Kidney glomerular epithelial cell (primary cell): ENCODE data around the gene AGK.
"Not testable (repeated sequence)": the region's sequence is repeated elsewhere in the genome, so short reads cannot be mapped to it uniquely, and the experiment has no call there.

ENCODE experiments used
- DNase-seq: peaks from one replicate; lab custom pipeline; 2025; lab: John Stamatoyannopoulos, UW

The AGK gene

GRCh38 chr7:141587304-141587703, 36.1 kb downstream of the AGK start:
- DNase-seq, result no peak

GRCh38 chr7:141588912-141589311, 37.7 kb downstream of the AGK start:
- DNase-seq, result no peak

DNA sequence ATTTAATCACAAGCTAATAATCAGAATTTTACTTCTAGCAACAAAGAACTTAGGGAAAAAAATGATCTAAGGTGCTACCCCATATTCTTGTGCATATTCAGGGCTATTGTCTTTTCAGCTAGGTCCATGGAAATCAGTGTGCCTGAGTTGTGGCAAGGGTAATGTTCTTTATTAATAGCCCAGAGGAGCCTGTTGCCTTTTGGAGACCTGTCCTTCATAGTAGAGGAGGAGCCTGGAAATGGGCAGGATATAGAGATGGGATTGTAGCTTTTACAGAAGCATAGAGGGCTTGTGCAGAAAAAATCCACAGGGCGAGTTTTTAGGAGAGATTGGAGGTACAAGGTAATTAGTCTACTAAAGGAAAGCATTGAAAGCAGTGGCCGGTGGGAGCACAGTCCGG, 38.9 kb downstream of the AGK start:
- DNase-seq, result no peak

GRCh38 chr7:141590666-141591065, 39.5 kb downstream of the AGK start:
- no peak for DNase-seq

GRCh38 chr7:141593134-141593533, 41.9 kb downstream of the AGK start:
- DNase-seq, result no peak

- DNase-seq, result no peak
Observed at GRCh38 chr7:141597966-141598365, 46.8 kb downstream of the AGK start.

DNA sequence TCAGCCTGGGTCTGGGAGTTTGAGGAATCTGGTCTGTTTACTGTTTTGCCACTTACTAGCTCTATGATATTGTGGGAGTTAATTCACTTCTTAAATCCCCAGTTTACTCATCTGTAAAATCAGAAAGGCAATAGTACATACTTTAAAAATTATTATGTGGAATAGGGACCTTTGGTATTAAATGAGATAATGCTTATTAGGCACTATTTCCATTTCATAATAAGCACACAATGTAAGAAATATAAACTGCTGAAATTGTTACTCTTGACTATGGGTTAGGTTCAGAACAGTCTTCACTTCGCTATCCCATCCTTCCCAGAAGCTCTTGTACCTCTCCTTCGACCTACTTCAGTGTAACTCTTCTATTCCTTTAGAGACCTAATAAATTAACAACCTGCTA, 47.2 kb downstream of the AGK start:
- DNase-seq, result no peak

DNA sequence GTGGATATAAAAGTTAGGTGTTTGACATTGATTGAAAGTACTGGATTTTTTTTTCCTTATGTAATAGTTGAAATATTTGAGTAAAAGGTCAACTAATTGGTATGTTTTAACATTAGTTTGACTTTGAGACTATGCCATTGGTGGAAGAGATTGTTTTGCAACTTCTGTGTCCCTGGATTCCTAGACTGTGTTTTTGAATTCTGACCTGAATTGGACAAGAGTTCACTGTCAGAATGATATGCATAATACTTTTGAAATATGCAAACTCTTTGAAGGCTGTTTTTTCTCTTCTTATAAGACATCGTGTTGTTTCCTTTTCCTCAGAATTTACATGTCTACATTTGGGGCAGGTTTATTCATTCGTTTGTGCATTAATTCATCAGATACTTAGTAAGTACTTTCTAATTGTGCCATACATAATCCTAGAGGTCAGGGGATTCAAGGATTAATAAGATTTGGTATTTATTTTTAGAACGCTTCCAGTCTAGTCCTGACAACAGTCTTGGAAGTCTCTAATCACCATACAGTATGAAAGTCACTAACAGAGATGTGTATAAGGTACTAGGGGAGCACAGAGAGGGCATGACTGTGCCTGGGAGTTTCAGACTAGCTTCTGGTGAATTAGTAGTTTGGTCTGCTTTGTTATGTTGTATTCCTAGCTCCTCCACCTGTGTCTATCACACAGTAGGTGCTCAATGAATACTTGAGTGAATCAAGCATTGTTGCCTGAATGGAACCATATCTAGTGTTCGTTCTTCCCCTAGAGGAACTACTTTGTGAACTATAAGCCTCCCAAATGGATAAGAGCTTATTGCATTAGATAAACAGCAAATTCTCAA, 49.2 kb downstream of the AGK start:
- no peak for DNase-seq

GRCh38 chr7:141609576-141609975, 58.4 kb downstream of the AGK start:
- DNase-seq, result no peak

GRCh38 chr7:141610671-141611070, 59.5 kb downstream of the AGK start:
- no peak for DNase-seq

DNA sequence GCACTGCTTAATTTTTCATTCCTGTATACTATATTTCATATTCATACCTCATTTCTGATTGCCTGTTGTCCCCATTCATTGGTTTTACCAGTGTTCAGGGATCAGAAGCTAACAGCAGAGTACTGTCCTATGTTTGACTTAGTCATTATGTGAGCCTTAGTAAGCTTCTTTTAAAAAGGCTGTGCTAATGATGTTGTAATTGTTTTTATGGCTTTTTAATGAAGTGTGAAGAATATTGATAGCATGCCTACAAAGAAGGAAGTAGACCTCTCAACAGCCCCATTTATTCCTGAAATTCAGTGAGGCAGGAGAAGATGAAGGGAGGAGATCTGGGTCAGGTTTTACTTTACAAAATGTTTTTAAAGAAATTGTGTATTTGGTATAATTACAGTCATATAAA, 61.7 kb downstream of the AGK start:
- DNase-seq, result no peak

DNA sequence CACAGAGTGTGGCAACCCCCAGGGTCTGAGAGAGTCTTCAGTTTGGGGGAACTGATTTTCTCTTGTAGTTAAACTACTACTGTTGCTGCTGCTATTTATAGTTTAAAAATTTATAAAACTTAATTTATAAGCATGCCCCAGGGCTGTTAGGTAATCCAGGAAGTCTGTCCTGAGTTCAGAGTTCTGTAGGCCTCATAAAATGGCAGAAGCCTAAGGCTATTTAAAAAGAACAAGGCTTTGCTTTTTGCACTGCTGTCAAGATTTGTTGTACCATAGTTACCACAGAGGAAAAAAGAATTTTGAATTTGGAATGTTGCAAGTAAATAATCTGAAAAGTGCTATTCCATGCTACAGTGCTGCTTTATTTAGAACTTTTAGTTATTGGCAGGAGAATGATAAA, 66.1 kb downstream of the AGK start:
- no peak for DNase-seq

DNA sequence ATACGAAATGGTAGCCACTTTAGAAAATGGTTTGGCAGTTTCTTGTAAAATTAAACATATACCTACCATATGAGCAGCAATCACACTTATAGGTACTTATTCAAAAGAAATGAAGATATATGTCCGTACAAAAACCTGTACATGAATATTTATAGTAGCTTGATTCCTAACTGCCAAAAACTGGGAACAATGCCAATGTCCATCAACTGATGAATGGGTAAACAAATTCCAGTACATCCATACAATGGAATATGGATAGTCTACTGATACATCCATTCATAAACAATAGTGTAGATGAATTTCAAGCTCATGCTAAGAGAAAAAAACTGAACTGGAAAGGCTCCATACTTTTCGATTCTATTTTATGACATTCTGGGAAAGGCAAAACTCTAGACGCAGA, 68.5 kb downstream of the AGK start:
- no peak for DNase-seq

DNA sequence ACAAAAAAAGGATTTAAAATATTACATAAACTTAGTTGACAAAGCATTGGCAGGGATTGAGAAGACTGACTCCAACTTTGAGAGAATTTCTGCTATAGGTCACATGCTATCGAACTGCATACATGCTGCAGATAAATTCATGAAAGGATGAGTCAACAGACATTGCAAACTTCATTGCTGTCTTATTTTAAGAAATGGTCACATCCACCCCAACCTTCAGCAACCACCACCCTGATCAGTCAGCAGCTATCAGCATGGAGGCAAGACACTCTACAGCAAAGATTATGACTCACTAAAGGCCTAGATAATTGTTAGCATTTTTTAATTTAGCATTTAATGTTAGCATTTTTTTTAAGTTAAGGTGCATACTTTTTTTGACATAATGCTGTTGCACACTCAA, 73.6 kb downstream of the AGK start:
- no peak for DNase-seq

GRCh38 chr7:141630621-141631020, 79.4 kb downstream of the AGK start:
- DNase-seq, result no peak

DNA sequence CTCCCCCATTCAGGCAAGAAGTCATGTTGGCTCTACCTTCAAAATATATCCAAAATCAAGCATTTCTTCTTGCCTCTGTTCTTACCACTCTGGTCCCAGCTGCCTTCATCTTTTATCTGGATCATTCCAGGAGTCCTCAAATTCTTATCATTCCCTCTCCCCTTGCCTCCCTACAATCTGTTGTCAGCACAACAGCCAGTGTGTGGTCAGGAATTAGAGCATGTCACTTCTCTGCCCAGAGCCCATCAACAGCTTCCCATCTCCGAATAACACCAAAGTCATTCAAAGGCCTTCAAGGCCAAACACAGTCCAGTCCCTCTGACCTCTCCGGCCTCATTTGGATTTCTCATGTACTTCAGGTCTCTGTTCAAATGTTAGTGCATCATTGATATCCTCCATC, 80.3 kb downstream of the AGK start:
- no peak for DNase-seq

DNA sequence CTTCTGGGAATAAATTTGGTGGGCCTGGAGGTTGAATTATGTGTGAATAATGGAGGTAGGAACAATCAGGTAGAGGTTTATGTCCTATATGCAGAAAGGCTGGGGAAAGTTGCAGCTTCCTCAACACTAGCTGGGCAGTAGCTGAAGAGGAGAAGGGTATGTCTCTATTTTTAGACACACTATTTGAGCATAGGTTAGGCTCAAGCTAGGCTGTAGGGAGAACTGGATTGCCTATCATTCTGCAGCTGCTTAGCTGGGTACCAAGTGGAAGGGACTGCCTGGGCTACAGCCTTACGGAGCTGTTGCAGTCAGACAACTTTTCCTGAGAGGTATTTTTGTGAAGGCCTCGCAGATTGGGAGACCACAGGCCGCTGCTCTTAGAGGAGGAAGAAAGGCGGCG, 82.9 kb downstream of the AGK start:
- no peak for DNase-seq

- DNase-seq, result no peak
Observed at GRCh38 chr7:141636053-141636452, 84.8 kb downstream of the AGK start.

- DNase-seq, result no peak
Observed at GRCh38 chr7:141640239-141640840, 89.1 kb downstream of the AGK start.

DNA sequence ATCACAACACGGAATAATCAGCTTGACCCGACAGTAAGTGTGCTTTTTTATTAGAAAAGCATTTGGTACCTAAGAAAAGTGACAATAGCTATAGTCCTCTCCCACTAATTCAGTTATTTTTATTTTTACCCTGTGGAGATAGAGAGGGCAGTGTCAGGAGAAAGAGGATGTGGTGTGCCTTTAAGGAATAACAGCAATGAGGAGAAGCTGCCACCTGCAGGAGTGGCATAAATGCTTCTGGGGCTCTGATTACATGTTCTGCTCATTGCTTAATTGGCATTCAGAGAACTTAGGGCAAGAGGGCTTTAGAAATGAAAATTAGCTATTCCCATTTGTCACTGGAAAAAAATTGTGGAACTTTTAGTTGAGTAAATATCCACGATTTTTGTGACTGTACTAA, 90.7 kb downstream of the AGK start:
- DNase-seq, result no peak

DNA sequence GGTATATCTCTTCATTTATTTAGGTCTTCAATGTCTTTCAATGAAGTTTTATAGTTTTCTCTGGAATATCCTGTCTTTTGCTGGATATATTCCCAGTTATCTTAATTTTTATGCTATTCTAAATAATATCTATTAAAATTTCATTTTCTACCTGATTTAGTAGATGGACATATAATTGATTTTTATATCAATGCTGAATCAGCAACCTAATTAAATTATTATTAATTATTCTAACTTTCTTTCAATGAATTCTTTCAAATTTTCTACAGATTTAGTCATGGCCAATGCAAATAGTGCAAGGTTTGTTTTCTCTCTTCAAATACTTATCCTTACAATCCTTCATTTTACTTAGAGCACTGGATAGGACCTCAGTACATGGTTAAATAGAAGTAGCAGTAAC, 94.0 kb downstream of the AGK start:
- DNase-seq, result no peak

DNA sequence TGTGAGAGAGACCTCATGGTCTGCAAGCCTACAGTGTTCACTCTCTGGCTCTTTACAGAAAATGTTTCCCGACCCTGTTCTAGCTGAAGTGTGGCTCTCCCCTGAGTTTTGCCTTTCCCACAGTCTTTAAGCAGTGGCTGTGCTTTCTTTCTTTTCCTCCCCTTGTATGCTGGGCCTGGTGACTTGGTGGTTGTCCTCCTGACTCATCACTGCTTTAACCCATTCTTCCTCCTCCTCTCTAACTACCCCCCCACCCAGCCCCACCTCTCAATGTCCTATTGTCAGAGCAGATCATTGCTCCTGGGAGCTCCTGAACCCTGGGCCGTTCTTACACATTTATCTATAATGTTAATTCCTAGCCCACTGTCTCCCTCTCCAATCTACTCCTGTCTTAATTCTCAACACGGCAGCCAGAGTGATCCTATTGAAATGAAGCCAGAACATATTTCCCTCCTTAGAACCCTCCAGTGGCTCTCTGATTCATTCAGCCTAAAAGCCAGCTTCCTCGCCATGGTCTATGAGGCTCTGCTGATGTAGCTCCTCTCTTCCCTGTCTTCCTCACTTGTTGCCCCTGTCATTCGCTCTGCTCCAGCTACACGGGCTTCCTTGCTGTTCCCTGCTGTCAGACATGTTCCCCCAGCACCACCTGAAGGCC, 95.7 kb downstream of the AGK start:
- DNase-seq, result no peak

- DNase-seq, result not testable (repeated sequence)
Observed at GRCh38 chr7:141647701-141648100, 96.5 kb downstream of the AGK start.
